Endothelial cell (in vitro differentiated cells): ENCODE data around the gene NUDT6. TPM values are rescaled to one million over a fixed set of nuclear protein-coding genes. Genes with fewer than 3 reads are reported as not detected.

Source experiments
- DNase-seq: peaks from one replicate; pipeline ENCODE4 v3.0.0; 2021; ENCODE audit warnings: low spot score
- H3K27ac Mint-ChIP-seq: one replicate; pipeline ENCODE4 v1.8.0; 2021; ENCODE audit warnings: mixed read lengths, inconsistent platforms; ENCODE audit not compliant: unreplicated experiment
- H3K27me3 Mint-ChIP-seq: one replicate; pipeline ENCODE4 v1.8.0; 2021; ENCODE audit warnings: mild to moderate bottlenecking, moderate library complexity, mixed read lengths, inconsistent platforms; ENCODE audit not compliant: unreplicated experiment
- H3K36me3 Mint-ChIP-seq: one replicate; pipeline ENCODE4 v1.8.0; 2021; ENCODE audit warnings: mild to moderate bottlenecking, low read depth, mixed read lengths, inconsistent platforms; ENCODE audit not compliant: unreplicated experiment
- H3K4me1 Mint-ChIP-seq: one replicate; pipeline ENCODE4 v1.8.0; 2021; ENCODE audit warnings: mild to moderate bottlenecking, mixed read lengths, inconsistent platforms; ENCODE audit not compliant: unreplicated experiment
- H3K4me3 Mint-ChIP-seq: one replicate; pipeline ENCODE4 v1.8.0; 2021; ENCODE audit warnings: mild to moderate bottlenecking, mixed read lengths, inconsistent platforms; ENCODE audit not compliant: unreplicated experiment
- H3K9me3 Mint-ChIP-seq: one replicate; pipeline ENCODE4 v1.8.0; 2021; ENCODE audit warnings: mixed read lengths, inconsistent platforms; ENCODE audit not compliant: unreplicated experiment
- total RNA-seq: library from RNA; stranded (reverse); fragmentation: NEBNext Ultra II Directional; extraction: Animal tissue kit (Norgen Biotek cat#: 25700); gene quantifications from one replicate; pipeline ENCODE4 v1.2.1, GENCODE V29; 2021; ENCODE audit not compliant: unreplicated experiment
- TF ChIP-seq, protein P1 (sequence below): fragments of 200-600 bp; sonication (generic); IDR thresholded peaks from one replicate; pipeline ENCODE4 v1.5.0; 2021; ENCODE audit warnings: antibody characterized with exemption; ENCODE audit not compliant: unreplicated experiment

NUDT6 gene
- total RNA-seq, 1 donor from 2014 or later: 6.5 TPM

DNA sequence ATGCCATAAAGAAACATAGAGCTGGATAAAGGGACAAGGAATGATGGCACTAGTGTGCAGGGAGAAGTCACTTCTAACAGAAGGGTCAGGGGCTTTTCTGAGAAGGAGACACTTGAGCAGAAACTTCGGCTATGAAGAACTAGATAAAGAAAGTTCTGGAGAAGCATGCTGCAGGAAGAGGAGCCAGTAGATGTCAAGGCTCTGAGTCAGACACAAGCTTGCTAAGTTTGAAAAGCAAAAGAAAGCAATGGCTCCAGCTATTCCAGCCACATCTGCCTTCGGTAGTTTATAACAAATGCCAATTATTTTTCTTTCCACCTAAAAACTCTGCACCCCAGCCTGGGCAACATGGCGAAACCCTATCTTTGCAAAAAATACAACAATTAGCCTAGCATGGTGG lies 7.5 kb downstream of the NUDT6 start:
- H3K9me3 Mint-ChIP-seq: no peaks in the 10 kb centered on the region
- H3K4me1 Mint-ChIP-seq: no peaks in the 10 kb centered on the region
- TF ChIP-seq, protein P1, sequence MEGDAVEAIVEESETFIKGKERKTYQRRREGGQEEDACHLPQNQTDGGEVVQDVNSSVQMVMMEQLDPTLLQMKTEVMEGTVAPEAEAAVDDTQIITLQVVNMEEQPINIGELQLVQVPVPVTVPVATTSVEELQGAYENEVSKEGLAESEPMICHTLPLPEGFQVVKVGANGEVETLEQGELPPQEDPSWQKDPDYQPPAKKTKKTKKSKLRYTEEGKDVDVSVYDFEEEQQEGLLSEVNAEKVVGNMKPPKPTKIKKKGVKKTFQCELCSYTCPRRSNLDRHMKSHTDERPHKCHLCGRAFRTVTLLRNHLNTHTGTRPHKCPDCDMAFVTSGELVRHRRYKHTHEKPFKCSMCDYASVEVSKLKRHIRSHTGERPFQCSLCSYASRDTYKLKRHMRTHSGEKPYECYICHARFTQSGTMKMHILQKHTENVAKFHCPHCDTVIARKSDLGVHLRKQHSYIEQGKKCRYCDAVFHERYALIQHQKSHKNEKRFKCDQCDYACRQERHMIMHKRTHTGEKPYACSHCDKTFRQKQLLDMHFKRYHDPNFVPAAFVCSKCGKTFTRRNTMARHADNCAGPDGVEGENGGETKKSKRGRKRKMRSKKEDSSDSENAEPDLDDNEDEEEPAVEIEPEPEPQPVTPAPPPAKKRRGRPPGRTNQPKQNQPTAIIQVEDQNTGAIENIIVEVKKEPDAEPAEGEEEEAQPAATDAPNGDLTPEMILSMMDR: no peak
- DNase-seq: no peak
- H3K36me3 Mint-ChIP-seq: no peaks in the 10 kb centered on the region
- H3K27ac Mint-ChIP-seq: no peak overlapping the region
- peaks cover 4% of the 10 kb centered on the region for H3K27me3 Mint-ChIP-seq
- H3K4me3 Mint-ChIP-seq: no peak overlapping the region

DNA sequence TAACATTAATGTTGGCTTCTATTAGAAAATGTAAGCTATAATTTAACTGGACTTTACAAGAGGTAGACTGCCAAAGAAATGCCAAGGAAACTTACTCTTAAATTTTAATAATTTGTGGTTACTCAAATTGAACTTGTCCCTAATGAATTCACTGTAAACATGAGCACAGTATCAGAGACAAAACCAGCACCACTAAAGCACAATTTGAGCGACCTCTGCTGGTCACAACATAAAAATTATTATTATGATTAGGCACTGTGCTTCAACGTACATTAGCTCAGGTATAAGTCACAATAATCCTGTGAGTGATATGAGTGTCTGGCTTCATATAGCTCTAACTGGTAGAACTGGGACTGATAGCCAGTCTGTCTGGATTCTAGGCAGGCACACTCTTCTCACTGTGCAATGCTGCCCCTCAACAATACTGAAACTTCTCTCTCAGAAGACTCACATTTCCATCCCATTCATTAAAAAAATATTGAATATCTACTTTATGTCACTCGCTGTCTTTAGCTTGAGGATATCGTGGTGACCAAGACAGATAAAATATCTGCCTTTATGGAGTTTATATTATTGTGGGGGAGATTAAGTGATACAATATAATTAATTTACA lies 8.0 kb downstream of the NUDT6 start:
- no peak overlapping the region for H3K27ac Mint-ChIP-seq
- H3K27me3 Mint-ChIP-seq: peaks cover 4% of the 10 kb centered on the region
- TF ChIP-seq, protein P1: peak; percentile 42
- no peaks in the 10 kb centered on the region for H3K9me3 Mint-ChIP-seq
- peak; percentile 16 for DNase-seq
- no peaks in the 10 kb centered on the region for H3K4me1 Mint-ChIP-seq
- no peaks in the 10 kb centered on the region for H3K36me3 Mint-ChIP-seq
- H3K4me3 Mint-ChIP-seq: no peak overlapping the region

DNA sequence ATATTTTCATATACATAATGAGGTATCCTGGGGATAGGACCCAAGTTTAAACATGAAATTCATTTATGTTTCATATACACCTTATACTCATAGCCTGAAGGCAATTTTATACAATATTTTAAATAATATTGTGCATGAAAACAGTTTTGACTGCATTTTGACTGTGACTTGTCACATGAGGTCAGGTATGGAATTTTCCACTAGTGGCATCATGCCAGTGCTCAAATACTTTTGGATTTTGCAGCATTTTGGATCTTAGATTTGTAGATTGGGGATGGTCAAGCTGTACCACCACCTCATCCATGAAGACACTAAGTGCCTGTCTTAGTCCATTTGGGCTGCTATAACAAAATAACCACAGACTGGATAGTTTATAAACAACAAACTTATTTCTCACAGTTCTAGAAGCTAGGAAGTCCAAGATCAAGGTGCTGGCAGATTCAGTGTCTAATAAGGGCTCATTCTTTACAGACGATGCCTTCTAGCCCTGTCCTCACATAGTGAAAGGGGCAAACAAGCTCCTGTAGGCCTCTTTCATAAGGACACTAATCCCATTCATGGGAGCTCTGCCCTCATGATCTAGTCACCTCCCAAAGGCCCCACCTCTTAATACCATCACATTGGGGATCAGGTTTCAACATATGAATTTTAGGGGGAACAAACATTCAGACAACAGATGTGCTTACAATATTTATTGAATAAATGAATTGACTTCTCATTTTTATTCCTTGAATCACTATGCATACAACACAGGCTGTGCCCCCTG lies 9.4 kb downstream of the NUDT6 start:
- H3K27me3 Mint-ChIP-seq: peaks cover 4% of the 10 kb centered on the region
- TF ChIP-seq, protein P1: no peak
- DNase-seq: no peak

DNA sequence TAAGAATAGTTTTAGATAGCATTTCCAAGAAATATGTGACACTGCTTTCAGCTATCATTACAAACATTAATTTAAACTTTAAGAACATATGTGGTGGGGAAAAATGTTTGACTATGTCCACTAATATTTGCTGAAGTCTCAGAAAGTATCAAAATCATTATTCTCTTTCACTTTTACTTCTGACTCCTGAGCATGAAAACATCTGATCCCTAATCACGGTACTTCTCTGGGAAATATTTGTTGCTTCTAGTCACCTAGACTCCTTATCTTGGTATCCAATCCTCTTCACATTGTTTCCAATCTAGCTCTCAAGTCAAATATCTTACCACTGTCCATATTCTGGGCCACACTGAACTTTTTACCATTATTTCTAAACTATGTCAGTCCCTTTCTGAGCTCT lies 10.8 kb downstream of the NUDT6 start:
- Mint-ChIP-seq H3K36me3 (peaks cover 4% of the 10 kb centered on the region), H3K9me3 (no peaks in the 10 kb centered on the region), H3K4me3 (no peak overlapping the region), H3K4me1 (peaks cover 4% of the 10 kb centered on the region), H3K27ac (no peak overlapping the region), H3K27me3 (peaks cover 4% of the 10 kb centered on the region)
- TF ChIP-seq, protein P1: no peak
- no peak for DNase-seq

More for the DNA sequence above, 9.4 kb downstream of the NUDT6 start:
- Mint-ChIP-seq H3K4me3 (no peak overlapping the region), H3K9me3 (no peaks in the 10 kb centered on the region), H3K4me1 (peaks cover 4% of the 10 kb centered on the region), H3K27ac (no peak overlapping the region), H3K36me3 (peaks cover 1% of the 10 kb centered on the region)

DNA sequence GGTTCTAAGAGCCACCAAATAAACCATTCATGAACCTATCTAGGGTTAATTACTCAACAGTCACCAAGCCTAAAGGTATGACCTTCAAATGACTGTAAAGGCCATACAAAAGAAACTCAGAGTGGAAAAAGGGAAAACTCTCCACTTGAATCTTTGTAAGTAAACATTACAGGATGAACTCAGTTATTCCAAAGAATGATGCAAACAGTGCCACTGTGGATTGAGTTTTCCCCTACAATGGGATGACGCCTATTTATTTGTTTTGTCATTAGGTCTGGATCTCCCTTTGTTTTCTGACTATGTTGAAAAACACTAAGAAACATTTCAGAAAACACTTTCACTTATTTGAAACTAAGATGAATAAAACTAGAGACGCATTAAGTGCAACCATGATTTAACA lies 12.7 kb downstream of the NUDT6 start:
- Mint-ChIP-seq H3K9me3 (no peaks in the 10 kb centered on the region), H3K4me1 (peaks cover 4% of the 10 kb centered on the region), H3K36me3 (peaks cover 4% of the 10 kb centered on the region), H3K27me3 (peaks cover 4% of the 10 kb centered on the region), H3K27ac (no peak overlapping the region), H3K4me3 (no peak overlapping the region)
- TF ChIP-seq, protein P1: no peak
- no peak for DNase-seq
